A673 (cell line): ENCODE data around the gene GRHL3. TPM values are rescaled to one million over a fixed set of nuclear protein-coding genes. Genes with fewer than 3 reads are reported as not detected.

Experiments
- BruUV-seq: library from RNA; stranded (reverse); fragments of 400-500 nt; replicated peaks from 2 replicates; lab custom pipeline; 2021; lab: Mats Ljungman, UMichigan
- CTCF ChIA-PET: fragments of 300-600 bp; sonication (Branson Sonifier 250); formaldehyde crosslinking; loops from one replicate; lab custom pipeline; 2022; ENCODE audit warnings: antibody characterized with exemption; lab: Charles Lee
- POLR2A ChIA-PET: fragments of 300-600 bp; sonication (Branson Sonifier 250); formaldehyde crosslinking; loops from one replicate; lab custom pipeline; 2022; ENCODE audit warnings: antibody characterized with exemption; ENCODE audit not compliant: low non-redundant PET; lab: Charles Lee
- DNase-seq: peaks from one replicate; pipeline ENCODE4 v3.0.0-alpha.2; 2015; ENCODE audit warnings: low spot score
- H3K27ac ChIP-seq: fragments of 200-600 bp; sonication (generic); 2 replicates; pipeline ENCODE4 v1.5.1; 2016; ENCODE audit warnings: mixed run types, low read depth, mild to moderate bottlenecking, mixed read lengths, antibody characterized with exemption, low read length; ENCODE audit not compliant: poor library complexity, severe bottlenecking
- H3K27me3 ChIP-seq: fragments of 200-600 bp; sonication (generic); replicated peaks from 2 replicates; pipeline ENCODE4 v1.6.1; 2017; ENCODE audit warnings: mixed run types, low read depth, mild to moderate bottlenecking, mixed read lengths, antibody characterized with exemption, low read length; ENCODE audit not compliant: insufficient read depth, poor library complexity
- H3K36me3 ChIP-seq: fragments of 200-600 bp; sonication (generic); 2 replicates; pipeline ENCODE4 v1.6.1; 2016; ENCODE audit warnings: mixed run types, mild to moderate bottlenecking, mixed read lengths, antibody characterized with exemption, low read length; ENCODE audit not compliant: insufficient read depth, poor library complexity, severe bottlenecking
- H3K4me1 ChIP-seq: fragments of 200-600 bp; sonication (generic); 2 replicates; pipeline ENCODE4 v1.6.1; 2017; ENCODE audit warnings: mixed run types, mild to moderate bottlenecking, mixed read lengths, antibody characterized with exemption, low read length; ENCODE audit not compliant: insufficient read depth, poor library complexity, severe bottlenecking
- H3K4me3 ChIP-seq: fragments of 200-600 bp; sonication (generic); 2 replicates; pipeline ENCODE4 v1.5.1; 2016; ENCODE audit warnings: low read depth, mixed run types, mild to moderate bottlenecking, mixed read lengths, low read length; ENCODE audit not compliant: poor library complexity, severe bottlenecking
- H3K9me3 ChIP-seq: fragments of 200-600 bp; sonication (generic); 2 replicates; pipeline ENCODE4 v1.6.1; 2016; ENCODE audit warnings: mixed run types, low read depth, mild to moderate bottlenecking, mixed read lengths, antibody characterized with exemption, low read length; ENCODE audit not compliant: poor library complexity, severe bottlenecking
- CTCF ChIP-seq: fragments of 300-800, 200-600 bp; sonication (generic); conservative IDR thresholded peaks from 2 replicates; pipeline ENCODE4 v1.5.1; 2017; ENCODE audit warnings: low read depth, mild to moderate bottlenecking, antibody characterized with exemption, low read length, moderate library complexity, mixed read lengths
- EZH2 ChIP-seq: fragments of 200-600 bp; sonication (generic); IDR thresholded peaks from 2 replicates; pipeline ENCODE4 v1.6.1; 2017; ENCODE audit warnings: borderline replicate concordance, low read depth, mild to moderate bottlenecking, mixed read lengths, antibody characterized with exemption, low read length; ENCODE audit not compliant: poor library complexity, severe bottlenecking
- intact Hi-C: fragments of 100-400 bp; cut with micrococcal nuclease; formaldehyde crosslinking; loops from one replicate; pipeline ENCODE4 v1.10.0; 2022; ENCODE audit not compliant: unreplicated experiment
- total RNA-seq: library from RNA; stranded (reverse); gene quantifications from 2 replicates; pipeline ENCODE4 v1.2.3, GENCODE V29; 2021

Gene GRHL3
- total RNA-seq, 1 experiment from 2014 or later: not detected

GRCh38 chr1:24344090-24344742 is 25.1 kb downstream of the GRHL3 start:
- TF ChIP-seq EZH2: no peak
- no peak for TF ChIP-seq CTCF
- BruUV-seq: no TSS peak
- intact Hi-C loops: no loop called here
- Histone ChIP-seq H3K27me3 (no peaks in the 10 kb centered on the region), H3K4me3 (no peak overlapping the region), H3K36me3 (no peaks in the 10 kb centered on the region), H3K4me1 (no peaks in the 10 kb centered on the region), H3K9me3 (no peaks in the 10 kb centered on the region), H3K27ac (no peak overlapping the region)
- ChIA-PET CTCF (interaction anchor here (0.7 kb wide), 1 partner anchor 194 kb away, joined by 5 read pairs; no protein-coding TSS in a partner anchor), POLR2A (interaction anchor here (0.6 kb wide), 1 partner anchor 288 kb away, joined by 3 read pairs; no protein-coding TSS in a partner anchor)
- no peak for DNase-seq

- intact Hi-C loops: no loop called here
- no TSS peak for BruUV-seq
Measured at GRCh38 chr1:24345334-24345733, 26.2 kb downstream of the GRHL3 start.

GRCh38 chr1:24347159-24347934 is 28.2 kb downstream of the GRHL3 start:
- no peaks in the 10 kb centered on the region for H3K9me3 ChIP-seq
- CTCF ChIA-PET: no interaction called here
- intact Hi-C loops: no loop called here
- no peak overlapping the region for H3K4me3 ChIP-seq
- H3K4me1 ChIP-seq: no peaks in the 10 kb centered on the region
- POLR2A ChIA-PET: no interaction called here
- H3K27me3 ChIP-seq: no peaks in the 10 kb centered on the region
- TF ChIP-seq CTCF (no peak), EZH2 (no peak)
- H3K36me3 ChIP-seq: no peaks in the 10 kb centered on the region
- no TSS peak for BruUV-seq
- H3K27ac ChIP-seq: no peak overlapping the region
- no peak for DNase-seq

More at GRCh38 chr1:24345334-24345733, 26.2 kb downstream of the GRHL3 start:
- TF ChIP-seq EZH2 (no peak), CTCF (no peak)
- H3K27me3 ChIP-seq: no peaks in the 10 kb centered on the region
- H3K27ac ChIP-seq: no peak overlapping the region
- no peaks in the 10 kb centered on the region for H3K9me3 ChIP-seq
- no peaks in the 10 kb centered on the region for H3K4me1 ChIP-seq
- ChIA-PET POLR2A (no interaction called here), CTCF (no interaction called here)
- no peak overlapping the region for H3K4me3 ChIP-seq
- DNase-seq: peak; percentile 37
- no peaks in the 10 kb centered on the region for H3K36me3 ChIP-seq
